A673 (cell line): ENCODE results near the gene RILP. TPM values are rescaled to one million over a fixed set of nuclear protein-coding genes. Genes with fewer than 3 reads are reported as not detected.

ENCODE experiments used
- BruUV-seq: library from RNA; stranded (reverse); fragments of 400-500 nt; replicated peaks from 2 replicates; lab custom pipeline; 2021; lab: Mats Ljungman, UMichigan
- CTCF ChIA-PET: fragments of 300-600 bp; sonication (Branson Sonifier 250); formaldehyde crosslinking; loops from one replicate; lab custom pipeline; 2022; ENCODE audit warnings: antibody characterized with exemption; lab: Charles Lee
- POLR2A ChIA-PET: fragments of 300-600 bp; sonication (Branson Sonifier 250); formaldehyde crosslinking; loops from one replicate; lab custom pipeline; 2022; ENCODE audit warnings: antibody characterized with exemption; ENCODE audit not compliant: low non-redundant PET; lab: Charles Lee
- DNase-seq: peaks from one replicate; pipeline ENCODE4 v3.0.0-alpha.2; 2015; ENCODE audit warnings: low spot score
- H3K27ac ChIP-seq: fragments of 200-600 bp; sonication (generic); 2 replicates; pipeline ENCODE4 v1.5.1; 2016; ENCODE audit warnings: mixed run types, low read depth, mild to moderate bottlenecking, mixed read lengths, antibody characterized with exemption, low read length; ENCODE audit not compliant: poor library complexity, severe bottlenecking
- H3K27me3 ChIP-seq: fragments of 200-600 bp; sonication (generic); replicated peaks from 2 replicates; pipeline ENCODE4 v1.6.1; 2017; ENCODE audit warnings: mixed run types, low read depth, mild to moderate bottlenecking, mixed read lengths, antibody characterized with exemption, low read length; ENCODE audit not compliant: insufficient read depth, poor library complexity
- H3K36me3 ChIP-seq: fragments of 200-600 bp; sonication (generic); 2 replicates; pipeline ENCODE4 v1.6.1; 2016; ENCODE audit warnings: mixed run types, mild to moderate bottlenecking, mixed read lengths, antibody characterized with exemption, low read length; ENCODE audit not compliant: insufficient read depth, poor library complexity, severe bottlenecking
- H3K4me1 ChIP-seq: fragments of 200-600 bp; sonication (generic); 2 replicates; pipeline ENCODE4 v1.6.1; 2017; ENCODE audit warnings: mixed run types, mild to moderate bottlenecking, mixed read lengths, antibody characterized with exemption, low read length; ENCODE audit not compliant: insufficient read depth, poor library complexity, severe bottlenecking
- H3K4me3 ChIP-seq: fragments of 200-600 bp; sonication (generic); 2 replicates; pipeline ENCODE4 v1.5.1; 2016; ENCODE audit warnings: low read depth, mixed run types, mild to moderate bottlenecking, mixed read lengths, low read length; ENCODE audit not compliant: poor library complexity, severe bottlenecking
- H3K9me3 ChIP-seq: fragments of 200-600 bp; sonication (generic); 2 replicates; pipeline ENCODE4 v1.6.1; 2016; ENCODE audit warnings: mixed run types, low read depth, mild to moderate bottlenecking, mixed read lengths, antibody characterized with exemption, low read length; ENCODE audit not compliant: poor library complexity, severe bottlenecking
- CTCF ChIP-seq: fragments of 300-800, 200-600 bp; sonication (generic); conservative IDR thresholded peaks from 2 replicates; pipeline ENCODE4 v1.5.1; 2017; ENCODE audit warnings: low read depth, mild to moderate bottlenecking, antibody characterized with exemption, low read length, moderate library complexity, mixed read lengths
- EZH2 ChIP-seq: fragments of 200-600 bp; sonication (generic); IDR thresholded peaks from 2 replicates; pipeline ENCODE4 v1.6.1; 2017; ENCODE audit warnings: borderline replicate concordance, low read depth, mild to moderate bottlenecking, mixed read lengths, antibody characterized with exemption, low read length; ENCODE audit not compliant: poor library complexity, severe bottlenecking
- intact Hi-C: fragments of 100-400 bp; cut with micrococcal nuclease; formaldehyde crosslinking; loops from one replicate; pipeline ENCODE4 v1.10.0; 2022; ENCODE audit not compliant: unreplicated experiment
- total RNA-seq: library from RNA; stranded (reverse); gene quantifications from 2 replicates; pipeline ENCODE4 v1.2.3, GENCODE V29; 2021

The RILP gene
- total RNA-seq, 1 experiment from 2014 or later: 0.73 TPM

- Histone ChIP-seq H3K27ac (no peak overlapping the region), H3K36me3 (no peaks in the 10 kb centered on the region), H3K27me3 (peaks cover 38% of the 10 kb centered on the region), H3K9me3 (no peaks in the 10 kb centered on the region), H3K4me3 (no peak overlapping the region), H3K4me1 (peaks cover 9% of the 10 kb centered on the region)
- DNase-seq: no peak
- intact Hi-C loops: no loop called here
- no TSS peak for BruUV-seq
- TF ChIP-seq EZH2: no peak
- no peak for TF ChIP-seq CTCF
- ChIA-PET POLR2A (no interaction called here), CTCF (no interaction called here)
Observed at GRCh38 chr17:1625581-1625980, 24.1 kb downstream of the RILP start.

DNA sequence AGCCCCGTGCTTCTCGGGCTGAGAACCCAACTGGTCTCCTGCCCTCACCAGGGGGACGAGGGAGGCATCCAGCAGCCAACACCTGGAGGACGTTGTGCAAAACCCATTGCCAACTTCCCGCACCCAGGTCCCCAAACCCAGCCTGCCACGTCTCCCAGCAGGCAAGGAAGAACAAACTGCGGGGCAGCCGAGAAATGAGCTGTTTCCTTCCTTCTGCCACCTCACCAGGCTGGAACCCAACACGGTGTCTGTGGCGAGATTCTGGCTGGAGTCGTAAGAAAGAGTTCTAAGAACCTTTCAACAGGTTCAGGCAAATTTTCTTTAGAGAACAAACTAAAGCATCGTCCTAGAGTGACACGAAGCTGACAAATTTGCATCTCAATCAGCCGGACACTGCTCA is 24.6 kb downstream of the RILP start:
- no peaks in the 10 kb centered on the region for H3K9me3 ChIP-seq
- peaks cover 33% of the 10 kb centered on the region for H3K27me3 ChIP-seq
- ChIA-PET CTCF (no interaction called here), POLR2A (no interaction called here)
- DNase-seq: no peak
- no peak overlapping the region for H3K27ac ChIP-seq
- no peak overlapping the region for H3K4me3 ChIP-seq
- no peak for TF ChIP-seq EZH2
- TF ChIP-seq CTCF: no peak
- peaks cover 9% of the 10 kb centered on the region for H3K4me1 ChIP-seq
- H3K36me3 ChIP-seq: no peaks in the 10 kb centered on the region
- intact Hi-C loops: no loop called here
- no TSS peak for BruUV-seq

GRCh38 chr17:1624650-1625049 is 25.0 kb downstream of the RILP start:
- H3K27me3 ChIP-seq: peaks cover 29% of the 10 kb centered on the region
- no peak overlapping the region for H3K4me3 ChIP-seq
- no peak for DNase-seq
- no peak overlapping the region for H3K27ac ChIP-seq
- POLR2A ChIA-PET: no interaction called here
- CTCF ChIA-PET: no interaction called here
- no peak for TF ChIP-seq EZH2
- TF ChIP-seq CTCF: no peak
- H3K36me3 ChIP-seq: no peaks in the 10 kb centered on the region
- intact Hi-C loops: no loop called here
- H3K4me1 ChIP-seq: peaks cover 9% of the 10 kb centered on the region
- no peaks in the 10 kb centered on the region for H3K9me3 ChIP-seq
- no TSS peak for BruUV-seq
